ENCODE results near the gene NLRC3. TPM values are rescaled to one million over a fixed set of nuclear protein-coding genes. Genes with fewer than 3 reads are reported as not detected.

NLRC3 gene
- total and polyA plus RNA-seq, 2 experiments from 2014 or later = 0.11 TPM; not detected in 1

DNA sequence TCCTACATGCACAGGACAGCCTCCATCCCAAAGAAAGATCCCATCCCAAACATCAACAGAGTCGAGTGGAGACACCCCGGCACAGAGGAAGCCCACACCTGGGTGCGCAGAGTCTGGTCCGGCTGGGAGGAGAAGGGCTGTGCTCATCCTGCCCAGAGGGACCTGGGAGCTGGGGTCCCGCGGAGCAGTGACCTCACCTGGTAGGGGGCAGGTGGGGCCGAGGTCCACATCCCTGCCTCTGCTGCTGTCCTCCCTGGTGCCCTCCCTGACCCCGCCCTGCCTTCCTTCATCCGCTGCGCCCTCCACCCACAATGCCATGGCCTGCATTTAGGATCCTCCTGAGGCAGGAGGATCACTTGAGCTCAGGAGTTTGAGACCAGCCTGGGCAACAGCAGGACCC is 84.8 kb downstream of the NLRC3 start:
- Histone ChIP-seq H3K27me3 (replicated peaks; ENCODE audit: insufficient read depth) (no peaks in the 10 kb centered on the region), H3K36me3 (ENCODE audit: low read depth) (no peaks in the 10 kb centered on the region; the same call in 1 of the 2 replicates), H3K4me2 (ENCODE audit: unreplicated experiment) (no peak overlapping the region), H3K27ac (no peak overlapping the region), H3F3A (ENCODE audit: insufficient read depth) (no peaks in the 10 kb centered on the region), H3K9me3 (ENCODE audit: low read depth) (no peaks in the 10 kb centered on the region), H3K9me2 (ENCODE audit: insufficient read depth) (no peaks in the 10 kb centered on the region), H3K79me2 (ENCODE audit: insufficient read depth) (no peaks in the 10 kb centered on the region), H2AFZ (no peak overlapping the region), H4K20me1 (ENCODE audit: insufficient read depth) (no peaks in the 10 kb centered on the region), H3K4me1 (ENCODE audit: insufficient read depth) (no peaks in the 10 kb centered on the region), H3K9ac (no peak overlapping the region), H3K4me3 (no peak overlapping the region)
- 90 to 97% methylated on average over 10 of the region's 10 CpGs for WGBS, 2 experiments (ENCODE audit: low coverage in 1 of 2, low lambda C conversion rate in 2 of 2, missing lambda C conversion rate in 2 of 2)
- no peak for TF ChIP-seq EZH2 (IDR thresholded peaks at IDR 0.05; ENCODE audit: insufficient read depth, poor library complexity, severe bottlenecking)
- in situ Hi-C loops (cut with MboI) = no loop called here
- DNase-seq = no peak

DNA sequence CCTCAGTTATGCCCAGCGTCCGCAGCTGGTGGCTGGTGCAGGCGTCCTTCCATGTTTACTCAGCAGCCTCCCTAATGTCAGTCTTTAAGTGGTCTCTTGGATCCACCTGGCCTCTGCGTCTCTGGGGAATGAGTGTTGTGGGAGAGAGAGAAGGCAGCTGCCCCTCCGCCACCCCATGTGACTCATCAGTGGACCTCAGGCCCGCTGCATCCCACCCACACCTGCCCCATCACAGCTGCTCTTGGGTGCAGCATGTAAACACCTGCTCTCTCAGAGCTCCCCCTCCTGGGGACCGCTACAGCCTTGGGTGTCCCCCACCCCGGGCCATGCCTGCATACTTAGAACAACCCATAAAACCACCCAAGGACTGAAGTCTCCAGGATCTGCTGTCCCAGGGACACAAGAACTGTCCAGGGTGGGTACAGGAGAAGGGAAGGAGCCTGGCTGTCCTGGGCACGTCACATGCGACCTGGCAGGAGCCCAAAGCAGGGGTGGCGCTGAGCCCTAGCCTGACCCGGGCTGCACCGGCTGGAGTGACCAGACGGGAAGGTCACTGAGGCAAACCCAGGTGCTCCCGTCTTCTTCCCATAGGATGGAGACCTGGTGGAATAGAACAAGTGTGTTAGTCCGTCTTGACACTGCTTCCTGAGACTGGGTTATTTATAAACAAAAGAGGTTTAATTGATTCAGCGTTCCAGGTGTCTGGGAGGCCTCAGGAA is 86.1 kb downstream of the NLRC3 start:
- in situ Hi-C loops (cut with MboI) = no loop called here
- Histone ChIP-seq H4K20me1 (ENCODE audit: insufficient read depth) (no peaks in the 10 kb centered on the region), H3K27me3 (replicated peaks; ENCODE audit: insufficient read depth) (no peaks in the 10 kb centered on the region), H3K4me3 (no peak overlapping the region), H3K27ac (no peak overlapping the region), H3K9ac (no peak overlapping the region), H3K36me3 (ENCODE audit: low read depth) (no peaks in the 10 kb centered on the region; the same call in 1 of the 2 replicates), H3K4me1 (ENCODE audit: insufficient read depth) (no peaks in the 10 kb centered on the region), H3K79me2 (ENCODE audit: insufficient read depth) (no peaks in the 10 kb centered on the region), H3K9me2 (ENCODE audit: insufficient read depth) (no peaks in the 10 kb centered on the region), H3F3A (ENCODE audit: insufficient read depth) (no peaks in the 10 kb centered on the region), H3K9me3 (ENCODE audit: low read depth) (no peaks in the 10 kb centered on the region), H2AFZ (no peak overlapping the region), H3K4me2 (ENCODE audit: unreplicated experiment) (no peak overlapping the region)
- WGBS, 2 experiments (ENCODE audit: low coverage in 1 of 2, low lambda C conversion rate in 2 of 2, missing lambda C conversion rate in 2 of 2) = 69 to 73% methylated on average over 15 to 17 of the region's 17 CpGs
- TF ChIP-seq EZH2 (IDR thresholded peaks at IDR 0.05; ENCODE audit: insufficient read depth, poor library complexity, severe bottlenecking) = no peak
- no peak for TF ChIP-seq EZH2phosphoT487 (IDR thresholded peaks at IDR 0.05; ENCODE audit: insufficient read depth, low read depth)
- DNase-seq = no peak

Other genes starting within 250 kb of the NLRC3 start
- gene OR2C1, start 221.5 kb downstream of the NLRC3 start, total RNA-seq (2014; rRNA removed; shearing (Covaris generic)) = 0.51 TPM in 1 of 2 replicates, not detected in the other
- gene OR2C1, start 221.5 kb downstream of the NLRC3 start, polyA plus RNA-seq (2016; fragmentation: Nextera tagmentation; extraction: Ambion mirVana) = 0.27 TPM in 1 of 2 replicates, not detected in the other
- 7.5 and 10.7 TPM in 2 replicates for gene ZSCAN32, start 176.4 kb downstream of the NLRC3 start, total RNA-seq (2014; rRNA removed; shearing (Covaris generic))
- 8.0 and 8.1 TPM in 2 replicates for gene ZSCAN32, start 176.4 kb downstream of the NLRC3 start, polyA plus RNA-seq (2016; fragmentation: Nextera tagmentation; extraction: Ambion mirVana)
- gene ZNF174, start 176.2 kb downstream of the NLRC3 start, total RNA-seq (2014; rRNA removed; shearing (Covaris generic)) = 7.1 and 10.4 TPM in 2 replicates
- 8.2 and 9.1 TPM in 2 replicates for gene ZNF174, start 176.2 kb downstream of the NLRC3 start, polyA plus RNA-seq (2016; fragmentation: Nextera tagmentation; extraction: Ambion mirVana)
- 3.2 TPM in 2 replicates for gene ZNF597, start 133.9 kb downstream of the NLRC3 start, total RNA-seq (2014; rRNA removed; shearing (Covaris generic))
- 1.8 and 2.2 TPM in 2 replicates for gene ZNF597, start 133.9 kb downstream of the NLRC3 start, polyA plus RNA-seq (2016; fragmentation: Nextera tagmentation; extraction: Ambion mirVana)
- 11.2 and 14.4 TPM in 2 replicates for gene NAA60, start 133.7 kb downstream of the NLRC3 start, total RNA-seq (2014; rRNA removed; shearing (Covaris generic))
- 49.4 and 51.3 TPM in 2 replicates for gene NAA60, start 133.7 kb downstream of the NLRC3 start, polyA plus RNA-seq (2016; fragmentation: Nextera tagmentation; extraction: Ambion mirVana)
- not detected in 2 replicates for gene C16orf90, start 81.9 kb downstream of the NLRC3 start, total RNA-seq (2014; rRNA removed; shearing (Covaris generic))
- gene C16orf90, start 81.9 kb downstream of the NLRC3 start, polyA plus RNA-seq (2016; fragmentation: Nextera tagmentation; extraction: Ambion mirVana) = not detected in 2 replicates
- gene CLUAP1, start 76.4 kb downstream of the NLRC3 start, total RNA-seq (2014; rRNA removed; shearing (Covaris generic)) = 19.3 and 28.5 TPM in 2 replicates
- 33.3 and 37.8 TPM in 2 replicates for gene CLUAP1, start 76.4 kb downstream of the NLRC3 start, polyA plus RNA-seq (2016; fragmentation: Nextera tagmentation; extraction: Ambion mirVana)
- 2.3 and 6.2 TPM in 2 replicates for gene SLX4, start 34.2 kb upstream of the NLRC3 start, total RNA-seq (2014; rRNA removed; shearing (Covaris generic))
- 1.9 and 2.0 TPM in 2 replicates for gene SLX4, start 34.2 kb upstream of the NLRC3 start, polyA plus RNA-seq (2016; fragmentation: Nextera tagmentation; extraction: Ambion mirVana)
- gene DNASE1, start 77.3 kb upstream of the NLRC3 start, total RNA-seq (2014; rRNA removed; shearing (Covaris generic)) = 4.3 and 6.7 TPM in 2 replicates
- 3.4 and 4.2 TPM in 2 replicates for gene DNASE1, start 77.3 kb upstream of the NLRC3 start, polyA plus RNA-seq (2016; fragmentation: Nextera tagmentation; extraction: Ambion mirVana)
- 59.8 and 73.4 TPM in 2 replicates for gene TRAP1, start 140.1 kb upstream of the NLRC3 start, total RNA-seq (2014; rRNA removed; shearing (Covaris generic))
- gene TRAP1, start 140.1 kb upstream of the NLRC3 start, polyA plus RNA-seq (2016; fragmentation: Nextera tagmentation; extraction: Ambion mirVana) = 56.6 and 57.4 TPM in 2 replicates